GM12872 (cell line): ENCODE results near the gene CHERP.

ENCODE experiments used
- TF ChIP-seq, protein P1 (sequence below): IDR thresholded peaks from 3 replicates; pipeline ENCODE4 v1.5.1; 2011; ENCODE audit warnings: low read depth, mild to moderate bottlenecking, low read length, moderate library complexity; ENCODE audit not compliant: insufficient read depth

CHERP gene

GRCh38 chr19:16524991-16525734, 17.1 kb downstream of the CHERP start:
- TF ChIP-seq, protein P1, sequence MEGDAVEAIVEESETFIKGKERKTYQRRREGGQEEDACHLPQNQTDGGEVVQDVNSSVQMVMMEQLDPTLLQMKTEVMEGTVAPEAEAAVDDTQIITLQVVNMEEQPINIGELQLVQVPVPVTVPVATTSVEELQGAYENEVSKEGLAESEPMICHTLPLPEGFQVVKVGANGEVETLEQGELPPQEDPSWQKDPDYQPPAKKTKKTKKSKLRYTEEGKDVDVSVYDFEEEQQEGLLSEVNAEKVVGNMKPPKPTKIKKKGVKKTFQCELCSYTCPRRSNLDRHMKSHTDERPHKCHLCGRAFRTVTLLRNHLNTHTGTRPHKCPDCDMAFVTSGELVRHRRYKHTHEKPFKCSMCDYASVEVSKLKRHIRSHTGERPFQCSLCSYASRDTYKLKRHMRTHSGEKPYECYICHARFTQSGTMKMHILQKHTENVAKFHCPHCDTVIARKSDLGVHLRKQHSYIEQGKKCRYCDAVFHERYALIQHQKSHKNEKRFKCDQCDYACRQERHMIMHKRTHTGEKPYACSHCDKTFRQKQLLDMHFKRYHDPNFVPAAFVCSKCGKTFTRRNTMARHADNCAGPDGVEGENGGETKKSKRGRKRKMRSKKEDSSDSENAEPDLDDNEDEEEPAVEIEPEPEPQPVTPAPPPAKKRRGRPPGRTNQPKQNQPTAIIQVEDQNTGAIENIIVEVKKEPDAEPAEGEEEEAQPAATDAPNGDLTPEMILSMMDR = no peak

DNA sequence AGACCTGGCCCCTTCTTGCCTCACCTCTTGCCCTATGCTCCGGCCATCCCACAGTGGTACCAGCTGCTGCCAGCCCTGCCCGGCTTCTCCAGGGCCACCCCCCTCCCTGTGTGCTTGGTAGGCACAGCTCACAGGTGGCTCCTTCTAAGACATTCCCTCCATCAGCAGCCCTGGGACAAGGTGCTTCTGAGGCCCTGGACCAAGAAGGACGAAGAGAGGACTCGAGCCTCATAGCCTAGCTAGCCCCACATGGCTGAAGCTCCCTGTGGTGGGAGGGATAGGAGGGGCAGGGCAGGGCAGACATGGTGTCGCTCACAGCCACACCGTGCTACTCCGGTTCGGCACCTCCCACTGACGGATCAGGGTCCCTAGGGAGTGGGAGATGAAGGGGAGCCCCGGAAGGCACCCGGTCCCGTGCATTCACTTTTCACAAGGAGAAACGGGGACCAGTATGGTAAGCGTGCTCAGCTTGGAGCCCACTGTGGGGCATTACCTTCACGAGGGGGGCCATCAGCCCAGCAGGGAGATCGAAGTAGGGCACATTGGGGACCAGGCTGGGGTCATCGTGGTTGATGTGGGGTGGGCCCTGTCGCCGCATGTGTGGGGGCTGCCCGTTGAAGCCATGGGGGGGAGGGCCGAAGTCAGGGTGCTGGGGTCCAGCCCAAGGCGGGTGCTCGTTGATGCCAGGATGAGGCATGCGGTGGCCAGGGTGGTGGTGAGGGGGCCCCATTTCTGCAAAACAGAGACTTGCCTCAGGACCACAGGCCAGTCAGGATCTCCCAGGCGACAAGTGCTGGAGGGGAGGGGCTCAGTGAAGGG, 19.5 kb downstream of the CHERP start:
- TF ChIP-seq, protein P1 = no peak

- TF ChIP-seq, protein P1 = no peak
These were observed 20.4 kb downstream of the CHERP start for GRCh38 chr19:16521715-16522289.

- TF ChIP-seq, protein P1 = no peak
These were observed 21.1 kb downstream of the CHERP start for GRCh38 chr19:16520986-16521624.

- TF ChIP-seq, protein P1 = no peak
These were observed 21.9 kb downstream of the CHERP start for GRCh38 chr19:16520074-16520973.

DNA sequence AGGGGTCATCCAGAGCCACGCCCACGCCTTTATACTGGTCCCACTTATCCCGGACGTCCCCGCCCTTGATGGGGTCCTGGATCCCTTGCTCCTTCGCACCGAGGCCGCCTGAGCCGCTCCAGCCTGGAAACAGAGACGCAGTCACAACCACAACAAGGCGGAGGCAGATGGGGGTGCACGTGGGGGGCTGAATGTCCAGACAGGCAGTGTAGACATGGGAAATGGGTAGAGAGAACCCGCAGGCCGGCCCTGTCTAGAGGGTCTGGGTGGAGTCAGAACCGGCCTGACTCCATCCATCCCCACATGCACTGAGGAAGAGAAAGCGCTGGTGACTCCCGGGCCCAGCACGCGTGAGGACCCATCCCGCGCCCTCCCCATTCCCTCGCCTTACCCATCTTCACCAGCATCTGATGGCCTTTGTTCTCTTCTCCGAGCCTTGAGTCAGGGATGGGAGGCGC, 23.0 kb downstream of the CHERP start:
- TF ChIP-seq, protein P1 = no peak
